GM18517 (cell line): ENCODE results near the gene CACFD1.
A peak's percentile ranks its signal among the peaks of the same experiment; 100 is the strongest.

Source experiments
- ATAC-seq: cut with Tn5 transposase; IDR thresholded peaks from one replicate; pipeline ENCODE4 v1.9.1; 2021; ENCODE audit warnings: mild to moderate bottlenecking, moderate library complexity; ENCODE audit not compliant: unreplicated experiment

CACFD1 gene

DNA sequence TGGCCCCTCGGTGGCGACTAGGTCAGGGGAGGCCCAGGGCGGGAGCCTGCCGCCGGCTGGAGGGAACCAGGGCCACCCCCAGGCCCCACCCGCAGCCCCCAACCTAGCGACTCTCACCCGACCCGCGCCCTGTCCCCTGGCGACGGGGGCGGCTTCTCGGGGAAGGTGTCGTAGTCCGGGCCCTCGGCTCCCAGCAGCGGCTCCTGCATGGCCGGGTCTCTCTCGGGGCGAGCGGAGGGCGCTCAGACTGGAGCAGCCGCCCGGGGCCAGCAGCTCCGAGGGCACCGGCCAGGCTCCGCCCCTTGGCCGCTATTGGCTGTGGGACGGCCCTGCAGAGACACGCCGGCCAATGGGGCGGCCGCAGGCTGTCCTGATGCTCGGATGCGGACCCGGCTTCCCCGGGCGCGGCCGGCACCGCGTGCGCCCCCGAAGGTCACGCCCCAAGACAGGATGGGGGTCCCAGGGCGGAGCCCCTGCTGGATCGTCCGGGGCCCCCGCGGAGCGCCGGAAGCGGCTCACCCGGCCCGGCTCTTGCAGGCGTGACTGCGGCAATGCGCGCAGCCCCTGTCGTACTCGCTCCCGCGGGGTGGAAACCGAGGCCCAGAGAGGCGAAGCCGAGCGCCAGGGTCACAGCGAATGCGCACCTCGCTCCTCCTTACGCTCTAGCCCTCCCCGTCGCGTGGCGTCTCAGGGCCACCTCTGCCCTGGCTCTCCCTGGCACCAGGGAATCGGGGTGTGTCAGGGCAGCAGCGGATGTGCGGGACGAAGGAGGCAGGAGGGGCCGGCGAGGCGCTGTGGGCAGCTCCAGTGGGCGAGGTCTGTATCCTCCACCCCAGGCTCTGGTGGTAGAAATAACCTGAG, 19.3 kb downstream of the CACFD1 start, which contains the start of gene SLC2A6:
SLC2A6 (minus strand) TSS at position 249 of the 861 bp plus-strand sequence; CDS start at position 209, 40 bp downstream.
- peak; percentile 86 for ATAC-seq

- no peak for ATAC-seq
These were observed 23.8 kb downstream of the CACFD1 start for GRCh38 chr9:133483611-133484010.

DNA sequence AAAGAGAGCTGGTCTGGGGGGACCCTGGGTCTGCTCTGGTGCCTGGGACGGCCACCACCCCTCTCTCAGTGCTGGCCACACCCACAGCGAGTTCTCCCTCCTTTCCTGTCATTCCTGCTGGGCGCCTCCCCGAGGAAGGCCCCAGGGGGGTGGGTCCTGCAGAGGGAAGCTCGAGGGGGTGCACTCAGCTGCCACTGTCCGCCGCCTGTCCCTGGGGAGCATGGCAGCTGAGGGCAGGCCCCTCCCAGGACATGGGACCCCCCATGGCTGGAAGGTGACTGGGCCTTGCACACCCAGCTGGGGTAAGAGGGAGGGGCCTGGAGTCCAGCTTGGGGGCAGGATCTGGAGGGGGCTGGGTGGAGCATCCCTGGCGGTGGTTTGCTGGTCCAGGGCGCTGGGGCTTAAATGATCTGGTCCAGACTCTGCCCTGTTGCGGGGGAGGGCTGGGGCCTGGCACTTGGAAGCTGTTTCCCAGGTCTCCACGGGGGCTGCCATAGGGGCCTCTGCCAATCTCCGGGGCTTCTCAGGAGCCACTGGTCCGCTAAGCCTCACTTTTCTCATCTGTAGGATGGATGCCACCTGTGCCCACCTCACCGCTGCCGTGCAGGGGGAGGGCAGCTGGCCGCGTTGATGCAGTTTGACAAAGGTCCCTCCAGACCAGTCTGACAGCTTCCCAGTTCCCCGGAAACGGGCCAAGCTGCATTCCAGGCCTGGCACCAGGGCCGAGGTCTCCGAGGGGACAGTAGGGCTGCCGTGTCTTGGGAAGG, 25.1 kb downstream of the CACFD1 start:
- ATAC-seq, result no peak

GRCh38 chr9:133485531-133486260, 25.9 kb downstream of the CACFD1 start:
- ATAC-seq, result no peak

GRCh38 chr9:133487331-133487725, 27.6 kb downstream of the CACFD1 start:
- no peak for ATAC-seq

DNA sequence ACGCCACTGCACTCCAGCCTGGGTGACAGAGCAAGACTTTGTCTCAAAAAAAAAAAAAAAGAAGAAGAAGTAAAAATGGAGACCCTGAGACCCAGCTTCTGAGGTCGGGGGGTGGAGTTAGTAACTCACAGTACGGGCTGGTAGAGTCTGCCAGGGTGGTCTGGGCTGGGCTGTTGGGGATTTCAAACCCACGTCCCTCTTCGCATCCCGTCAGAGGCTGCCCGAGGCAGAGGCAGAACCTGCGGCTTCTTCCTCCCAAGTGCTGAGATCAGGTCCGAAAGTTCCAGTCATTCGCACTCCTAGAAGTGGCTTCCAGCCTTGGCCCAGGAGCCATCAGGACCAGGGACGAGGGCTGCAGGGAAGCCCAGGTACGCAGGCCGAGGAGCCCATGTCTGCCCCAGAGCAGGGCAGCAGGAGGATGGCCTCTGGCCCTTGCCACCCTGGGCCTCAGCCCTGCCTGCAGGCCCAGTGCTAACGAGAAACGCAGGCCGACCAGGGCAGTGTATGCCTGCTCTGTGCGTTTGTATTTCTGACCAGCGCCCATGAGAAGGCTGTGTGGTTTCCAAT, 29.0 kb downstream of the CACFD1 start:
- ATAC-seq, result no peak

GRCh38 chr9:133489253-133490190, 29.7 kb downstream of the CACFD1 start:
- ATAC-seq, result no peak

GRCh38 chr9:133490201-133490681, 30.5 kb downstream of the CACFD1 start:
- ATAC-seq, result no peak

DNA sequence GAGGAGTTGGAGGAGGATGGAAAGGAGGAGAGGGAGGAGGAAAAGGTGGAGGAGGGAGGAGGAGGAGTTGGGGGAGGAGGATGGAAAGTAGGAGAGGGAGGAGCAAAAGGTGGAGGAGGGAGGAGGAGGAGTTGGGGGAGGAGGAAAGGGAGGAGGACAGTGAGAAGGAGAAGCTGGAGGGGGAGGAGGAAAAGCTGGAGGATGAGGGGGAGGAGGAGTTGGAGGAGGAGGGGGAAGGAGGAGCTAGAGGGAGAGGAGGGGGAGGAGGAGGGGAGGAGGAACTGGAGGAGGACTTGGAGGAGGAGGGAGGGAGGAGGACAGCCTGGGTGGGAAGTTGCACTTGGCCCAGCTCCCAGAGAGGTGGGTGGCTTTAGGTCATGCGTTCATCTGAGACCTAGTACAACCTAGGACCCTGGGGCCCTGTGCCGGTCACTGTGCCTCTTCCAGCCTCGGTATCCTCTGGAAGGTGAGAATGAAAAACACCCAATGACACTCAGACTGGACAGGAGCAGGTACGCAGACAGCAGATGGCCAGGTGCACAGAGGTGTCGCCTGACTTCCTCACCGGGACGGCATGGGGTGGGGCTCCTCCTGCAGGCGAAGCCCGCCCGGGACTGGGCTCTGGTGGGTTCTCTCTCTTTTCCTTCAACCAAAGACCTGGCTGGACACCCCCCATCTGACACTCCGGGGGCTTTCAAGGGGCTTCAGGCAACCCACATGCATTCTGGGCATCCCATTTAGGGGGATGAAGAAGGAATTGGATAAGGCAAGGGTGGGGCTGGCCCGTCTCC, 31.3 kb downstream of the CACFD1 start:
- ATAC-seq, result no peak

- no peak for ATAC-seq
These were observed 31.8 kb downstream of the CACFD1 start for GRCh38 chr9:133491656-133491925.

DNA sequence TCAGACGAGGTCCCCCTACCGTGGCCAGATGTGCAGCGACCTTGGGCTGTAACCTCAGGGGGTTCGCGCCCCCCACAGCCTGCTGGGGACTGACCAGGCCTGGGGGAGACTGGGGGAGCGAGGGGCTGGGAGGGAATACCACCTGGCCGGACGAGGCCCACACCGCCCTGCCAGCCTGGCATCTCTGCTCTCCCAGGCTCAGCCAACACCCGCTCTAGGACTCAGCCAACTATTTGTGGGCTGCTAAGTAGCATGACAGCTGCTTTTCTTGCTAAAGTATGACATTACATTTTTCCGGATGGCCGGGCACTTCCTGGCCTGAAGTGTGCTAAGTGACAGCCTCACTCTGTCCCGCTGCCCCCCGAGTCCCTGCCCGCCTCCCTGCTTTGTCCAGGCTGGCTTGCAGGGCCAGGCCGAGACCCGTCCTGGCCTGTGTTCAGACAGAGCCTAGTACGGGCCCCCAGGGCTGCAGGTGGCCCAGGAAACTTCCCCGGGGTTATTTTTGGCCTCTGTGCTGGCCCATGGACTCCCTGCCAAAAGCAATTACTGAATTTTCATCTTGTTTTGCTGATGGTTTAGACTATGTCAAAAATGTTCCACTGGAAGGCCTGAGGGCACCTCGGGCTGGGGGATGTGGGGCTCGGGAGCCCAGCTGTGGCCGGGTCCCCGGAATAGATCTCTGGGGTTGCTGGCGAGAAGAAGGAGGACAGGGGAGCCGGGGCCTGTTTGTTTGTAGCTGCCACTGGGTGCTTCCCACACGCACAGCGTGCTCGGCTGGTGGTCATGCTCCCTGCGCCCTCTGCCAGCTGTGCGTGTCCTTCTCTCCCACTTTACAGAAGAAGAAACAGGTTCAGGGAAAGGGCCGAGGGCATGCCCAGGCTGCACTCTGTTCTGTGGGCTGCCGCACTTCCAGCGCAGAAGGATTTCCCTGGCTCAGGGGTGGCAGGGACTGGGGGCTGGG, 32.6 kb downstream of the CACFD1 start:
- ATAC-seq, result no peak

DNA sequence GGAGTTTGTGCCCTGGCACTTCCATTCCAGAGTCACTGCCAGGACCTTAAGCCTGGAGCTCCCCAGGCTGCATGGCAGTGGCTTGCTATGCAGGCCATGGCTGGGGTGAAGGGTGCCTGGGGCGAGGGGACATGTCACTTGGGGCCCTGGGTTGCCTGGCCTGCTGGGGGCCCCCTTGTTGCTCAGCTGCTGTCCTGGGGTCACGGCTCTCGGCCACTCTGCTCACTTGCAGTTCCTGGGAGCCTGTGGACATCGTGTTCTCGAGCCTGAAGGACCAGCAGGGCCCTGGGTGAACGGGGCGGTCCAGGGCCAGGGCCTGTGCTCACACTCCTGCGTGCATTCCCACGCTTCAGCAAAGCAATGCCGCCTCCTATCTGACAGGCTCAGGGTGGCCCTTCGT, 33.6 kb downstream of the CACFD1 start:
- no peak for ATAC-seq

GRCh38 chr9:133493845-133494540, 34.2 kb downstream of the CACFD1 start:
- no peak for ATAC-seq

DNA sequence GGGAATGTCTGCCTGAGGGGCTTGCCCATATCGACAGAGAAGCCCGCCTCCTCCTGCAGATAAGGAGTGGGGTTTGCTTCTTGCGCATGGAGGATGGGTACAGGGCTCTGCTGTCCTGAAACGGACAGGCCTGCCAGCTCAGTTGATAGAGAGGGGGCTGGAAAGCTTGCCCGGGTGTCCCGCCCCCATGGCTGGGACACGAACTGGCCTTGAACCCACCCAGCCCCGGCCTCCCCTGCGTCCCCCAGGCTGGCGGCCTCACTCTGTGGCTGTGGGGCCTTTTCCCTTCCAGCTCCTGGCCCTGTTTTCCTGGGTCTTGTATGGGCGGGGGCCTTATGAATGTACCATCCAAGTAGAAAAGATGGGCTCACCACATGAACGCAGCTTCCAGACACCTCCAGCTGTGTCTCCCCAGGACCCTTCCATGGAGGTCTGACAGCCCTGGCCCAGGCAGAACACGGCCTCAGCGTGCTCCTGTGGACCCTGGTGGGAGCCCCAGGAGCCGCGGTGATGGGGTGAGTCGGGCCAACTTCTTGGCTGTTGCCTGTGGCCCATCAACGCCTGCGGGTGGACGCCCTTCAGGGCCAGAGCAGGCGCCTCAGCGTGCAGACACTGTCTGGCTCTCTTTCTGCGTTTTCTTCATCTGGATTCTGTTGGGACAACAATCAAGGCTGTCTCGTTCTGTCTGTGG, 35.0 kb downstream of the CACFD1 start:
- no peak for ATAC-seq

GRCh38 chr9:133495327-133496293, 35.8 kb downstream of the CACFD1 start:
- no peak for ATAC-seq
